ENCODE measurements around the gene MAN1B1.

Gene MAN1B1

DNA sequence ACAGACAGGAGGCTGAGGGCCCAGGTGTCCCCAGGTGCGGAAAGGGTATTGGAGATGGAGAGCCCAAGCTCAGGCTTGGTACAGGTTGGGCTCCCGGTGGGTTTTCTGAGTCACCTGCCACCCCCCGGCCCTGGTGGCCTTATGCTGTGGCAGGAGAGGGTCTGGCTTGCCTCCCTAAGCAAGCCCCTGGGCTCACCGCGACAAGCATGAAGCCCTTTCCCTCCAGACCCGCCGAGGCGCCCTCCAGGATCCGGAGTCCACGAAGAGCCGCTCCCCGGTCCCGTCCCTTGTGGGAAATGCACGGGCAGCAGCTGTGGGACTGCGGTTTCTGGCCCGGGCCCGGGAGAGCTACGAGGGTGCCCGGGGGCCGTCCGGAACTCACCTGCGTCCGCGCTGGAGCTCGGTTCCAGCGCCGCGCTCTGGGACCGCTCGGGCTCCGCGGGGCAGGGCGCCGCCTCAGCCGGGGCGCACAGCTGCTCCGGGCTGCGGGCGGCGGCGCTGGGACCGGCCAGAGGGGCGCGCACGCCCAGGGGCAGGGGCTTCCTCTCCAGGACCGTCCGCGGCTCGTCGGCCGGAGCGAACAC, 17.2 kb upstream of the MAN1B1 start:
- no peak for DNase-seq

DNA sequence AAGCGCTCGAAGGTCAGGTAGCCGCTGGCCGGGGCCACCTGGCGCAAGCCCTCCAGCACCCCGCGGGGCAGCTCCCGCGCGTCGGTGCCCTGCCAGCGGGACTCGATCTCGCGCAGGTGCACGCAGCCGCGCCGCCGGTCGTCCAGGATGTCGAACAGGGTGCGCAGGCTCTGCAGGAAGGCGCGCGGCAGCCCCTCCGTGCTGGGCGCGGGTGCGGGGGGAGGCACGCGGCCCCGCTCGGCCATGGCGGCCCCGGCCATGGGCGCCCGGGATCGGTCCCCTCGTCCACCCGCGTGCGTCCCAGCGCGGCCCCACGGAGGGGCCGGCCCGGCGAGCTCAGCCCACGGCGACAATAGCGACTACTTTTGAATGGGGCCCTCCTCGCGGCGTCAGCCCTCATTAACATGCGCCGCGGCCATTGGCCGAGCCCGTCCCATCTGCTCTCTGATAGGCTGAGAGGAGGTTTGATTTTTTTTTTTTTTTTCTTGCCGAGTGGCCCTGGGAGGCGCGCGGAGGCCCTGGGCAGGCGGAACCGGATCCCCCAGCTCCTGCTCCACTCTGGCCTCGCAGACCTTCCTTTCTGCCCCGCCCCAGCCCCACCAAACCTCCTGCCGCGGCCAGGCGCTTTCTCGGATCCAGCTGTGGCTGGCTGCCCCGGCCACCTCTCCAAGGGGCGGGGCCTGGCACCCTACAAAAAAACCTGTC, 16.4 kb upstream of the MAN1B1 start, which contains the start of gene SAPCD2:
TSS of gene SAPCD2 (minus strand) at position 357 of the 705 bp plus-strand sequence. CDS start at position 260, 97 bp downstream.
- DNase-seq, result peak; percentile 91 to 96

- DNase-seq, result peak; percentile 64 to 78
These were observed 15.9 kb upstream of the MAN1B1 start for GRCh38 chr9:137070906-137071275.

GRCh38 chr9:137071282-137071681, 15.5 kb upstream of the MAN1B1 start:
- no peak for DNase-seq

DNA sequence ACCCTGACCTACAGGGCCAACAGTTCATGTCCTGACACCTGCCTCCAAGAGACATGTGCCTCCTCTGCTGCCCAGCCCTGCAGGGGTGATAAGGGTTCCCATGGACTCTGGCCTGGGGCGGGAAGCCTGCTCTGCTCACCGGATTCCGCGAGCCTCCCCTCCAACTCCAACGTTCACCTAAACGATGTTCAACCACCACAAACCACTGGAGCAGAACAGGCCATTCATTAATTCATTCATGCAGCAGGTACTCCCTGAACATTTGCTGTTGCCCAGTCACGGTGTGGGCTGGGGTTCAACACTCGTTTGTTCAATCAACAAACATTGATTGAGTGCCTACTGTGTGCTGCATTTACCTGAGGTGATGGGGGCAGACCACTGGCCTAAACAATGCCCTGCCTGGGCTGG, 12.8 kb upstream of the MAN1B1 start:
- DNase-seq, result no peak

DNA sequence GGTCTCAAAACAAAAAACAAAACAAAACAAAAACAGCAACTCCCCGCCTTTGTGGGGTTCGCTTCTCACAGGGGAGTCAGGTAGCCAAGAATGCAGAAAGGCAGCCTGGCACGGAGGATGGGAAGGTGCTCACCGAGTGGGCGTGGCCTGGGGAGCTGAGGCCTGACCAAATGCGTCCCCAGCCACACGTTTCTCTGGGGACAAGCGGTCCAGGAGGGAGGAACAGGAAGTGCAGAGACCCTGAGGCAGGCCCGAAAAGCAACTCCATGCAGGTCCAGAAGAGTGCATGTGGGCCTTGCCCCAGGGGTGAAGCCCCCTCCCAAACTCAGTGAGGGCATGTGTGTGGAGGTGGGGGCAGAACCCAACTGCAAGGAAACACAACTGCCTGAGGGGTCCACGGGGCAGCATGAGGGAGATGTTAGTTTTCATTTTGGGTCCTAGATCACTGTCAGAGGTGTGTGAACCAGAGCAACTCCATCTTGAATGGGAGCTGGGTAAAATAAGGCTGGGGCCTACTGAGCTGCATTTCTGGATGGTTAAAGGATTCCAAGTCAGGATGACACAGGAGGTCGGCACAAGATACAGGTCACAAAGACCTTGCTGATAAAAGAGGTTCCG, 12.0 kb upstream of the MAN1B1 start:
- no peak for DNase-seq

DNA sequence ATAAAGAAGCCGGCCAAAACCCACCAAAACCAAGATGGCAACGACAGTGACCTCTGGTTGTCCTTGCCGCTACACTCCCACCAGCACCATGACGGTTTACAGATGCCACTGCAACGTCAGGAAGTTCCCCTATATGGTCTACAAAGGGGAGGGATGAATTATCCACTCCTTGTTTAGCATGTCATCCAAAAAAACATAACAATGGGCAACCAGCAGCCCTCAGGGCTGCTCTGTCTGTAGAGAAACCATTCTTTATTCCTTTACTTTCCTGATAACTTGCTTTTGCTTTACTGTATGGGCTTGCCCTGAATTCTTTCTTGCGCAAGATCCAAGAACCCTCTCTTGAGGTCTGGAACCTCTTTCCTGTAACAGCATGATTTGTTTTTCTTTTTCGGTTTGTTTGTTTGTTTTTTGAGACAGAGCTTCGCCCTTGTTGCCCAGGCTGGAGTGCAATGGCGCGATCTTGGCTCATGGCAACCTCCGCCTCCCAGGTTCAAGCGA, 11.5 kb upstream of the MAN1B1 start:
- no peak for DNase-seq

- DNase-seq, result no peak
These were observed 10.2 kb upstream of the MAN1B1 start for GRCh38 chr9:137076636-137077009.

DNA sequence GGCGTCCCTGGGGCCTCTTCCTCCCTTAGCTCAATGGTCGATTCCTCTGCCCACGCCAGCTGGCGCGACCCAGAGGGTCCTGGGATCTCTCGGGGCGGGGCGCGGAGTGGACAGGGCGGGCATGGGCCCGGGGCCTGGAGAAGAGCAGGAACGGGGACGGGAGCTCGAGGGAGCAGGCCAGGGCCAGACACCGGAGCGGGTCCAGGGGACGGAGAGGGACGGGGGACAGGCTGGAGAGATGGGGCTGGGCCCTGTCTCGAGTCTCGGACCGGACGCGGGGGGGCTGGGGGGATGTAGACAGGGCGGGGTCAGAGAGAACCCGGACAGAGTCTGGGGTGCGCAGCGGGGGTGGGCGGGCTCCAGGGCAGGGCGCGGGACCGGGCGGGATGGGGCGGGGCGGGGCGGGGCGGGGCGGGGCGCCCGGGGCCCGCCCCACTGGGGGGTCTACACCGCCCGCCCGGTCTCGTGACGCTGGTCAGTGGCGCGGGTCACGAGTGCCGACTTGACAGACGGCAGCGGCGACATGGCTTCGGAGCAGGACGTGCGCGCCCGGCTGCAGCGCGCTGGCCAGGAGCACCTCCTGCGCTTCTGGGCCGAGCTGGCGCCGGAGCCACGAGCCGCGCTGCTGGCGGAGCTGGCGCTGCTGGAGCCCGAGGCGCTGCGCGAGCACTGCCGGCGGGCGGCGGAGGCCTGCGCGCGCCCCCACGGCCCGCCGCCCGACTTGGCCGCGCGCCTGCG, 9.6 kb upstream of the MAN1B1 start, which contains the start of gene UAP1L1:
TSS of gene UAP1L1 (plus strand) at position 508 of the 738 bp plus-strand sequence. CDS start at position 524, 16 bp downstream.
- DNase-seq, result peak in 1 of 2 experiments; percentile 62

GRCh38 chr9:137077758-137078693, 8.8 kb upstream of the MAN1B1 start:
- peak in 1 of 2 experiments; percentile 31 for DNase-seq

- no peak for DNase-seq
These were observed 7.9 kb upstream of the MAN1B1 start for GRCh38 chr9:137078701-137079400.

DNA sequence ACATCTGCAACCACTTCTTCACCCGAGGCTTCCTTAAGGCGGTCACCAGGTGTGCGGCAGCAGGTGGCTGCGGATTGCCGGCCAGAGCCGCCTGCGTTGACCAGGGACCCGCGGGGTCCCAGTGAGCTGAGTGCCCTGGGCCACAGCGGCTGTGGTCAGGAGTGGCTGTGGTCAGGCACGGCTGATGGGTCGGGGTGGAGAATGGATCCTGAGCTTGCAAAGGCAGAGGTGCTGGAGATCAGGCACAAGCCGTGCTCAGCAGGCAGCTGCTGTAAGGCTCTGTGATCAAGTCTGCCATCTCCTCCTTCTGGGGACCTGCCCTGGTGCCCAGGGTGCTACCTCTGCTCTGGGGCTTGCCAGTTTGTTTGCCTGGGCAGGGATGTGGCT, 7.4 kb upstream of the MAN1B1 start:
- no peak for DNase-seq

- DNase-seq, result no peak
These were observed 6.3 kb upstream of the MAN1B1 start for GRCh38 chr9:137080260-137081122.

DNA sequence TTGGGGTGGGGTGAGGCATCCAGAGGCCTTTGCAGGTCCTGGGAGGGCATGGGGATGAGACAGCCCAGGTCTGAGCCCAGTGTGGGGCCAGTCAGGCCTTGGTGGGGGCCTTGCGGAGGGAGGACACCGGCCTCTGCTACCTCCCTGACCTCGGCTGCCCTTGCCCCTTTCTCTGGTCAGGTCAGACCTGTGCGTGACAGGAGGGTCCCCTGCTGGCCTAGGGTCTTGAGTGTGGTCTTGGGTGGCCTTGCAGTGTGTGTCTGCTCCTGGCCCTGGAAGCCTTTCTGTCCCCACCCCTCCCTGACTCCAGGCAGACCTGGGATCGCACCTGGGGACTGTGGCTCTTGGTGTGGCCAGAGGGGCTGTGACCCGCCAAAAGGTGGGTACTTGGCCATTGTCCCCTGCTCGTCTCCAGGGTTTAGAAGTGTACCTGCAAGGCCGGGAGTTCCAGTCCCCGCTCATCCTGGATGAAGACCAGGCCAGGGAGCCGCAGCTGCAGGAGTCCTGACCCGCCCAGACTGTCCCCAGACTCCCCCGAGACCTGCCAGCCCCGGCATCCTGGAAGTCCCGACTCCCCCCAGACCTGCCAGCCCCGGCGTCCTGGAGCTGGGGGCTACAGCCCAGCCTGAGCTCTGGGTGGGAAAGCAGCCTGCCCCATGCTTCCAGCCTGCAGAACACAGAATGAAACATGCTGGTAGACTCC, 4.4 kb upstream of the MAN1B1 start:
- DNase-seq, result no peak

DNA sequence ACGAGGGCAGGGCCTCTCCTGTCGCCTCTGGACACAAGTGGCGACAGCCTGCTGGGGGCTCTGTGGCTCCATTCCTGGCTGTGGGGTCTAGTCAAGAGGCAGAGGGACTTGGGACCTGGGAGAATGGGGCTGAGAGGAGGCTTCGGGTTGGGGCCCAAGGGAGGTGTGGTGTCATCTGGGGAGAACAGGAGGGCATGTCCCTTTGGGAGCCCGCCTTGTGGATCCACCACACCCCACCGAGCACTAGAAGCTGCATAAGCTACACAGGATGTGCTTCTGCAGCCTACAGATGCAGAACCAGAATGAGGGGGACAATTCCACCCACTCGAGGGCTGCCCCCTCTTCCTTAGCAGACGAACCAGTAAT, 3.9 kb upstream of the MAN1B1 start:
- no peak for DNase-seq

DNA sequence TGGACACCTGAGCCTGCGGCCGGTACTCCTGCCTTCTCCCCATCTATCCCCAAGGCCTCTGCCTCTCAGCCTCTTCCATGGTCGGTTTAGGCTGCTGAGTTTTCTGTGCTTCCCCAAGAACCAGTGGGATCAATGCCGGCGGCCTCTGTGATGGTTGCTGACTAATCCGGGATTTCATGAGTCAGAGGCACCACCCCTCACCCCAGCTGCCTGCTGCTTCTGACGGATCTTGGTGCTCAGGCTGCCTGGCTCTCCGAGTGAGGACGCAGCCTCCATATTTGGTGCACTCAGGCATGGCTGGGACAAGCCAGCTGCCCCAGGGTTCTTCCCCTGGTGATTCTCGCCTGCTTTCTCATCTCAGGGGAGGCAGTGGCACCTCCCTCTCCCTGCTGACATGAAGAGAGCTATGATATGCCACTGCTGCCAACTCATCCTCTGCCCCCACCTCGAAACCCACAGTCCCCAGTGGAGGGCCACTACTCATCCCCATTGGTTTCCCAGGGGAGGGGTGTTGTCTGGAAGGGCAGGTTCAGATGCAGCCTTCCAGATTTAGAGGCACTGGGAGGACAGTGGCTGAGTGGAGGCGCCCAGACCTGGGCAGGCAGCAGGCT, 3.3 kb upstream of the MAN1B1 start:
- peak; percentile 39 to 76 for DNase-seq

DNA sequence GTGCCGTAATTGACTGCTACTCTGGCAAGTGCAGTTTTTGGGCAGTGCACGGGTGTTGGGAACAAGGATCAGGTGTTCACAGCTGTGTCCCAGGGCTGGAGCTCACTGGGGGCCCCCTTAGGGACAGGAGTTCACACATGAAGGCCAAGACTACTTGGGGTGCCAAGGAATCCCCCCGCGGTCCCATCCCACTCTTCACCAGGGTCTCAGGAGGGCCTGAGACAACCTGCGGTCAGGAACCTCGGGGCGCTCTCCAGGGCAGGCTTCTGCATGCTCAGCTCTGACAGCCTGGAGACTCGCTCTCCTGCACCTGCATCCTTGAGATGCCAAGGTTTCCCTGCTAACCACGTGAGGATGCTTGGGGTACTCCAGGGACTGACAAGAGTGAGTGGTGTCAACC, 2.3 kb upstream of the MAN1B1 start:
- DNase-seq, result no peak

DNA sequence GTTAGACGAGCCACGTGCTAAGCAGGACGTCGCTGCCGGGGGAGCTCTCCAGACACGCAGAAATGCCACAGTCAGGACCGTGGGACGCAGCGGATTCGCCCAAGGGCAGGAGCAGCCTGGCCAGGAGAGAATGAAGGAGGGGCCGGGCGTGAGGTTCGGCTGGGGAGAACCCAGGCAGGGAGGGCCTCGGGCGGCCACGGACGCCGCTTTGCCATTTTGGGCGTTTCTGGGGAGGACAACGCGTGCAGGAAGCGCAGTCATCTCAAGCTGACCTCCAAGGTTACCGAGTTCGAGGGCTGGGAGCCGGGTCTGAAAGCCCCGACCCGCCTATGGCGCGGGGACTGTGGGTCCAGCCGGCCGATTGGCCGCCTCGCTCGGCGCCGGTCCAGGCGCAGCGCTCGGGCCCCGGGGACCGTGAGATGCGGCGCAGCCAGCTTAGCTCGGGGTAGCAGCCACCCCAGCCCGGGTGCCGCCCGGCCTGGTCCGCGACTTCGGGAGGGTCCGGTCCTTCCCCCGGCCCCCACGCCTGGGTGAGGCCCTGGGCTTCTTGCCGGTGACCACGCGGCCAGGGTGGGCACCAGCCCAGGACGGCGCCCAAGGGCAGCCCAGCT, 760 bp upstream of the MAN1B1 start:
- no peak for DNase-seq

DNA sequence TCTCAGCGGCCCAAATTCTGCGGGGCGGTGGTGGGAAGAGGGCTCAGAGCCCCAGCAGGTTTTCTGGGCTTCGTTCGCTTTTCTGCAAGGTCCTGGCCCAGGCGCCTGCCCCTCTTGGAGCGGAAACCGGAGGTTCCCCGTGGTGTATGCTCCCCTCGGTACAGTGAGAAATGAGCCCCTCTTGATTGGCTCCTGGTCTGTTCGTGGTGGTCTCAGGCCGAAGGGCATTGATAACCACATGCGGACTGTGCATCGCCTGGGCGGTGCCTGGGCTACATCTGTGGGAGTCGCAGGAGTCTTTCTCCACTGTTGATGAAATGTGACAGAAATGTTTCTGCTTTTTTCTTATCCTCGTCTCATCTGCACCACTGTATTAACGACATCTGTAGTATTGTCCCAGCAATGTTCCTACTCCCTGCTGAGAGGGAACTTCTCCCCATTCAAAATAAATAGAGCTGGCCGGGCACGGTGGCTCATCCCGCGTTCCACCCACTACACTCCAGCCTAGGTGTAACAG, 682 bp downstream of the MAN1B1 start:
- DNase-seq, result no peak

Measured in NCI-H524 (cell line).